H1 (cell line): Measurements from ENCODE around the gene AIDA. TPM values are rescaled to one million over a fixed set of nuclear protein-coding genes. Genes with fewer than 3 reads are reported as not detected.

ENCODE experiments used
- CTCF ChIA-PET: fragments of 300-600 bp; sonication (Branson Sonifier 250); formaldehyde crosslinking; loops from one replicate; lab custom pipeline; 2021; ENCODE audit not compliant: partially characterized antibody; lab: Charles Lee
- POLR2A ChIA-PET: fragments of 300-600 bp; sonication (Branson Sonifier 250); formaldehyde crosslinking; loops from one replicate; lab custom pipeline; 2021; ENCODE audit warnings: inconsistent platforms; ENCODE audit not compliant: partially characterized antibody; lab: Charles Lee
- DNase-seq, 2 experiments: peaks; one replicate each; pipeline versions ENCODE4 v3.0.0 to v3.0.0-alpha.2; 2010 to 2022; ENCODE audit warnings: low spot score in 2 of 2, low read depth in 1 of 2, mixed read lengths in 1 of 2
- FAIRE-seq: peaks from 2 replicates; lab custom pipeline; 2011; peaks lifted over from hg19 to GRCh38; lab: Jason Lieb, UNC
- H2AFZ ChIP-seq: 2 replicates; pipeline ENCODE4 v1.8.1; 2012; ENCODE audit warnings: low read length, inconsistent platforms
- H2AK5ac ChIP-seq: 2 replicates; pipeline ENCODE4 v1.6.1; 2013; ENCODE audit warnings: low read depth, low read length
- H2BK120ac ChIP-seq: replicated peaks from 2 replicates; pipeline ENCODE3; 2013; ENCODE audit warnings: low read depth, low read length, inconsistent platforms
- H2BK12ac ChIP-seq: 2 replicates; pipeline ENCODE4 v1.6.1; 2013; ENCODE audit warnings: low read depth, low read length
- H2BK15ac ChIP-seq: 2 replicates; pipeline ENCODE4 v1.6.1; 2013; ENCODE audit warnings: low read length
- H2BK20ac ChIP-seq: 2 replicates; pipeline ENCODE4 v1.6.1; 2013; ENCODE audit warnings: low read length
- H2BK5ac ChIP-seq: 2 replicates; pipeline ENCODE4 v1.6.1; 2013; ENCODE audit warnings: low read depth, low read length
- H3K14ac ChIP-seq: 2 replicates; pipeline ENCODE4 v1.6.1; 2013; ENCODE audit warnings: inconsistent platforms; ENCODE audit not compliant: insufficient read length
- H3K18ac ChIP-seq: 2 replicates; pipeline ENCODE4 v1.6.1; 2013; ENCODE audit warnings: low read length; ENCODE audit errors: extremely low read depth
- H3K23ac ChIP-seq: 2 replicates; pipeline ENCODE4 v1.6.1; 2013; ENCODE audit warnings: inconsistent platforms; ENCODE audit not compliant: insufficient read length
- H3K23me2 ChIP-seq: 2 replicates; pipeline ENCODE4 v1.6.1; 2013; ENCODE audit warnings: low read depth, low read length
- H3K27ac ChIP-seq: 2 replicates; pipeline ENCODE4 v1.6.1; 2011; ENCODE audit warnings: low read depth, low read length, inconsistent platforms
- H3K27me3 ChIP-seq, 4 experiments: replicated peaks in 1 of 4; 1 replicate in 1 of 4; 2 replicates in 3 of 4; pipeline versions ENCODE4 v1.6.1 to v1.8.1; 2011 to 2013; ENCODE audit warnings: low read length in 3 of 4, mild to moderate bottlenecking in 3 of 4, inconsistent platforms in 2 of 4, mixed read lengths in 2 of 4, moderate library complexity in 1 of 4; ENCODE audit not compliant: control insufficient read depth in 3 of 4, insufficient read depth in 3 of 4; ENCODE audit errors: extremely low read depth in 1 of 4
- H3K36me3 ChIP-seq, 4 experiments: 2 replicates each; pipeline versions ENCODE4 v1.6.1 to v1.8.1; 2011 to 2013; ENCODE audit warnings: mild to moderate bottlenecking in 4 of 4, low read length in 3 of 4, moderate library complexity in 2 of 4, control low read depth in 1 of 4, inconsistent platforms in 1 of 4; ENCODE audit not compliant: insufficient read depth in 4 of 4, control insufficient read depth in 2 of 4
- H3K4ac ChIP-seq: replicated peaks from 2 replicates; pipeline ENCODE3; 2013; ENCODE audit warnings: low read length, low read depth, mixed read lengths, inconsistent platforms; ENCODE audit not compliant: insufficient read length
- H3K4me1 ChIP-seq, 4 experiments: replicated peaks in 1 of 4; 1 replicate in 1 of 4; 2 replicates in 3 of 4; pipeline versions ENCODE4 v1.6.1 to v1.8.1; 2011 to 2013; ENCODE audit warnings: low read length in 3 of 4, inconsistent platforms in 2 of 4, mixed read lengths in 1 of 4; ENCODE audit not compliant: insufficient read depth in 4 of 4, control insufficient read depth in 3 of 4
- H3K4me2 ChIP-seq, 2 experiments: 2 replicates each; pipeline versions ENCODE4 v1.6.1 to v1.8.1; 2011 to 2013; ENCODE audit warnings: low read depth in 2 of 2, low read length in 2 of 2, control low read depth in 1 of 2, inconsistent platforms in 1 of 2, mild to moderate bottlenecking in 1 of 2; ENCODE audit not compliant: insufficient read depth in 1 of 2
- H3K4me3 ChIP-seq, 4 experiments: fragments of 200-600, 300-600 bp in 1 of 4; sonication (generic), shearing (Covaris generic), sonication (Bioruptor Twin) in 1 of 4; 2 replicates each; pipeline versions ENCODE4 v1.5.1 to v1.8.1; 2011 to 2016; ENCODE audit warnings: low read length in 4 of 4, low read depth in 3 of 4, control low read depth in 2 of 4, inconsistent platforms in 2 of 4, mild to moderate bottlenecking in 2 of 4, mixed read lengths in 1 of 4, moderate library complexity in 1 of 4; ENCODE audit not compliant: insufficient read depth in 2 of 4; ENCODE audit errors: extremely low read depth in 1 of 4
- H3K56ac ChIP-seq: replicated peaks from 2 replicates; pipeline ENCODE3; 2013; ENCODE audit warnings: low read depth, mild to moderate bottlenecking, mixed read lengths, low read length, inconsistent platforms; ENCODE audit not compliant: insufficient read length
- H3K79me1 ChIP-seq: 2 replicates; pipeline ENCODE4 v1.6.1; 2013; ENCODE audit warnings: low read depth, low read length, control low read depth
- H3K79me2 ChIP-seq, 2 experiments: 2 replicates each; pipeline versions ENCODE4 v1.6.1 to v1.8.1; 2012 to 2013; ENCODE audit warnings: low read length in 2 of 2, mild to moderate bottlenecking in 2 of 2, inconsistent platforms in 1 of 2; ENCODE audit not compliant: insufficient read depth in 2 of 2, control insufficient read depth in 1 of 2
- H3K9ac ChIP-seq, 4 experiments: replicated peaks in 1 of 4; 1 replicate in 1 of 4; 2 replicates in 3 of 4; pipeline versions ENCODE4 v1.6.1 to v1.8.1; 2011 to 2013; ENCODE audit warnings: low read depth in 3 of 4, low read length in 3 of 4, control low read depth in 2 of 4, mild to moderate bottlenecking in 2 of 4, moderate library complexity in 2 of 4, inconsistent platforms in 1 of 4; ENCODE audit errors: extremely low read depth in 1 of 4
- H3K9me3 ChIP-seq, 2 experiments: 2 replicates each; pipeline versions ENCODE4 v1.6.1 to v1.8.1; 2012 to 2013; ENCODE audit warnings: mild to moderate bottlenecking in 2 of 2, moderate library complexity in 2 of 2, control low read depth in 1 of 2, inconsistent platforms in 1 of 2, low read depth in 1 of 2, low read length in 1 of 2, mixed read lengths in 1 of 2; ENCODE audit not compliant: insufficient read depth in 2 of 2
- H4K20me1 ChIP-seq, 2 experiments: replicated peaks in 1 of 2; 2 replicates each; pipeline versions ENCODE3 to v1.8.1; 2011 to 2013; ENCODE audit warnings: inconsistent platforms in 2 of 2, low read length in 2 of 2, mild to moderate bottlenecking in 1 of 2; ENCODE audit not compliant: insufficient read depth in 2 of 2, control insufficient read depth in 1 of 2
- H4K5ac ChIP-seq: 2 replicates; pipeline ENCODE4 v1.6.1; 2013; ENCODE audit warnings: low read length, low read depth, mixed read lengths, inconsistent platforms; ENCODE audit not compliant: insufficient read length
- H4K8ac ChIP-seq: 2 replicates; pipeline ENCODE4 v1.8.0; 2013; ENCODE audit warnings: mild to moderate bottlenecking, moderate library complexity, low read length, inconsistent platforms; ENCODE audit not compliant: insufficient read depth; ENCODE audit errors: extremely low read depth
- H4K91ac ChIP-seq: replicated peaks from 2 replicates; pipeline ENCODE3; 2013; ENCODE audit warnings: low read length, mixed read lengths, inconsistent platforms; ENCODE audit not compliant: insufficient read length
- ASH2L ChIP-seq: fragments of 200-600, 300-600 bp; sonication (generic); IDR thresholded peaks from one replicate; pipeline ENCODE4 v1.7.1; 2017; ENCODE audit warnings: low read length
- CBX5 ChIP-seq: fragments of 300-800, 300-1000 bp; sonication (generic); IDR thresholded peaks from 2 replicates; pipeline ENCODE4 v1.7.1; 2016; ENCODE audit warnings: antibody characterized with exemption, low read length, low read depth
- WGBS, 2 experiments: shearing (Covaris generic) in 1 of 2; methylation state at CpG; one replicate each; pipeline versions ENCODE4 v1.1.6 to v1.1.7; 2013 to 2015; ENCODE audit warnings: low lambda C conversion rate in 2 of 2, mixed read lengths in 2 of 2, inconsistent platforms in 1 of 2, low coverage in 1 of 2, missing lambda C conversion rate in 1 of 2; ENCODE audit not compliant: insufficient replicate concordance in 2 of 2, insufficient coverage in 1 of 2, insufficient read length in 1 of 2; ENCODE audit errors: extremely low coverage in 1 of 2, missing lambda C conversion rate in 1 of 2; 5-methylcytosine and 5-hydroxymethylcytosine counted together
- polyA plus RNA-seq, 7 experiments: library from polyadenylated mRNA; depleted of rRNA in 3 of 7; stranded (reverse) in 5 of 7; unstranded in 2 of 7; fragments of >200 nt in 5 of 7; fragments of 200-250 nt in 2 of 7; gene quantifications; 1 replicate in 5 of 7; 2 replicates in 1 of 7; 4 replicates in 1 of 7; pipeline versions ENCODE4 v1.2.1 to v1.2.3, GENCODE V29; 2011 to 2013; ENCODE audit warnings: missing spikeins in 2 of 7, mixed read lengths in 2 of 7
- total RNA-seq: library from RNA; stranded (reverse); fragmentation: NEBNext Ultra II Directional; extraction: Animal tissue kit (Norgen Biotek cat#: 25700); gene quantifications from 2 replicates; pipeline ENCODE4 v1.2.1, GENCODE V29; 2021

AIDA gene
- total and polyA plus RNA-seq, 2 of the 8 experiments (the other 6 are each of a cell fraction or from before 2014, with no cell fraction given): 52.5 to 103 TPM

DNA sequence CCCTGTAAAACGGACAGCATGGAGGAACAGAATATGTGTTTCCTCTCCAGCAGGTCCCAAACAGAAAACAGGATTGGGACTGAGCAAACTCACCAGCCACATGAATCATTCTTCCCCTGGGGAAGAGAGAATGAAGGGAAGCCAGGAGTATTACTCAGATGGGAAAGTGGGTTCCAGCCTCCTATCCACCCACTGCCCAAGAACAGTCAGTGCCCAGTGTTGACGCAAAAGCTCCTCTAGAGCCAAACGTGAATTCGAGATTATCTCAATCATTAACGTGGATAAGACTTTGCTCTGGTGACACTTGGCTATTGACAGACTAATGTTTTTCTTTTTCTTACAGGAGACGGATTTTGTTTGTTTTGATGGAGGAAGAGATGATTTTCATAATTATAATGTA lies 85.1 kb downstream of the AIDA start:
- H3K27me3 ChIP-seq: no peaks in the 10 kb centered on the region
- H3K36me3 ChIP-seq: peaks cover 21 to 64% (median 55%) of the 10 kb centered on the region in 4 experiments
- H3K79me2 ChIP-seq: no peaks in the 10 kb centered on the region
- no peak overlapping the region for H3K4me2 ChIP-seq
- no peak overlapping the region for H2BK15ac ChIP-seq
- H3K4me3 ChIP-seq: no peak overlapping the region
- no peak for FAIRE-seq
- H2BK120ac ChIP-seq: no peak overlapping the region
- CTCF ChIA-PET: no interaction called here
- H2BK5ac ChIP-seq: no peak overlapping the region
- H4K20me1 ChIP-seq: peaks cover 0 to 2% of the 10 kb centered on the region in 2 experiments
- H3K4me1 ChIP-seq: no peaks in the 10 kb centered on the region
- H4K91ac ChIP-seq: no peak overlapping the region
- H3K18ac ChIP-seq: no peak overlapping the region
- no peak for DNase-seq
- no peak overlapping the region for H3K23ac ChIP-seq
- TF ChIP-seq ASH2L (no peak), CBX5 (no peak)
- TF ChIP-seq, all 59 proteins: peak for 0
- no peak overlapping the region for H3K56ac ChIP-seq
- POLR2A ChIA-PET: no interaction called here
- H2AFZ ChIP-seq: no peak overlapping the region
- H2BK20ac ChIP-seq: no peak overlapping the region
- H3K9me3 ChIP-seq: no peaks in the 10 kb centered on the region
- no peak overlapping the region for H2BK12ac ChIP-seq
- H3K23me2 ChIP-seq: no peaks in the 10 kb centered on the region
- no peak overlapping the region for H3K14ac ChIP-seq
- H4K8ac ChIP-seq: no peak overlapping the region
- H4K5ac ChIP-seq: no peak overlapping the region
- no peak overlapping the region for H3K27ac ChIP-seq
- WGBS, 2 experiments: 91% methylated on average over 6 of the region's 6 CpGs; no CpG with 5 or more reads in 1 of the 2 experiments
- no peak overlapping the region for H3K4ac ChIP-seq
- no peak overlapping the region for H3K9ac ChIP-seq
- no peak overlapping the region for H2AK5ac ChIP-seq
- no peaks in the 10 kb centered on the region for H3K79me1 ChIP-seq
